Adrenal gland (tissue), 12 donors: ENCODE measurements around the gene GPD1. TPM values are rescaled to one million over a fixed set of nuclear protein-coding genes. Genes with fewer than 3 reads are reported as not detected.
"Not testable (repeated sequence)": the region's sequence is repeated elsewhere in the genome, so short reads cannot be mapped to it uniquely, and the experiment has no call there.

Source experiments
- DNase-seq, 7 donors: peaks; one replicate each; pipeline ENCODE4 v3.0.0-alpha.2; 2019 to 2020
- H3K27ac ChIP-seq, 5 donors: fragments of 200-600 bp; sonication (generic) in 4 of 5; 1 replicate in 3 of 5; 2 replicates in 2 of 5; pipeline versions ENCODE4 v1.5.1 to v1.8.0; 2016 to 2020; ENCODE audit warnings: mild to moderate bottlenecking in 1 of 5
- H3K27me3 ChIP-seq: fragments of 200-600 bp; 2 replicates; pipeline ENCODE4 v1.8.0; 2021
- H3K36me3 ChIP-seq, 2 donors: fragments of 200-600 bp; replicated peaks in 1 of 2; 1 replicate in 1 of 2; 2 replicates in 1 of 2; pipeline versions ENCODE4 v1.5.1 to v1.8.0; 2018 to 2022
- H3K4me1 ChIP-seq, 2 donors: fragments of 200-600 bp; replicated peaks in 1 of 2; 1 replicate in 1 of 2; 2 replicates in 1 of 2; pipeline versions ENCODE4 v1.5.1 to v1.8.0; 2018 to 2021
- H3K4me3 ChIP-seq, 4 donors: fragments of 200-600 bp; sonication (generic) in 3 of 4; one replicate each; pipeline ENCODE4 v1.5.1; 2016 to 2018
- H3K9me3 ChIP-seq, 3 donors: fragments of 200-600 bp; sonication (generic) in 1 of 3; replicated peaks in 1 of 3; 1 replicate in 2 of 3; 2 replicates in 1 of 3; pipeline versions ENCODE4 v1.5.1 to v1.8.0; 2016 to 2021
- POLR2A ChIP-seq, 2 donors: fragments of 450-650 bp; IDR thresholded peaks; one replicate each; pipeline ENCODE4 v1.6.1; 2017; ENCODE audit warnings: antibody characterized with exemption in 2 of 2, mild to moderate bottlenecking in 2 of 2, moderate library complexity in 1 of 2
- WGBS, 4 donors: extraction: QIAGEN DNeasy Blood & Tissue Kit in 2 of 4; methylation state at CpG; one replicate each; pipeline versions ENCODE4 v1.1.5 to v1.1.7; 2013 to 2017; 5-methylcytosine and 5-hydroxymethylcytosine counted together
- intact Hi-C, 2 donors: fragments of 100-400 bp; cut with DNase I; formaldehyde crosslinking; loops; one replicate each; pipeline versions ENCODE4 v1.14.1 to v1.15.0; 2022 to 2023
- polyA plus RNA-seq, 3 donors: library from polyadenylated mRNA; stranded (reverse); fragments of 200-250 nt in 2 of 3; fragments of 350-450 nt in 1 of 3; fragmentation: Illumina TruSeq in 1 of 3; extraction: RNeasy Lipid Tissue Mini Kit (QIAGEN cat#74804) in 1 of 3; gene quantifications; one replicate each; pipeline ENCODE4 v1.2.3, GENCODE V29; 2013 to 2014
- total RNA-seq, 9 donors: library from RNA; depleted of rRNA in 4 of 9; stranded (reverse); fragments of >200 nt in 4 of 9; fragments of 120-200 nt in 1 of 9; fragmentation: NEBNext Ultra II Directional in 1 of 9; extraction: Animal tissue kit (Norgen Biotek cat#: 25700) in 1 of 9; gene quantifications; one replicate each; pipeline versions ENCODE4 v1.1.0 to v1.2.4, GENCODE V29; 2013 to 2023
- TF ChIP-seq, protein P1 (sequence below), 6 experiments: fragments of 450-650 bp in 4 of 6; fragments of 200-600 bp in 2 of 6; sonication (generic) in 1 of 6; IDR thresholded peaks; 1 replicate in 5 of 6; 2 replicates in 1 of 6; pipeline versions ENCODE4 v1.5.1 to v1.8.0; 2016 to 2021; ENCODE audit warnings: antibody characterized with exemption in 6 of 6, mild to moderate bottlenecking in 2 of 6, moderate library complexity in 1 of 6
- donor health status: healthy with polysubstance abuse.
- donor health status: Bipolar disorder and iron deficiency.
- donor health status: DM: yes; HTN: yes; CAD: no.
- donor health status: DM: no; HTN: no; CAD: no.
- donor health status: DM: no; HTN: no; CAD: no.
- donor health status: DM: yes; HTN: yes; CAD: no.

The GPD1 gene
- total and polyA plus RNA-seq, 12 donors: 0.43 to 36.9 (median 2.6) TPM

DNA sequence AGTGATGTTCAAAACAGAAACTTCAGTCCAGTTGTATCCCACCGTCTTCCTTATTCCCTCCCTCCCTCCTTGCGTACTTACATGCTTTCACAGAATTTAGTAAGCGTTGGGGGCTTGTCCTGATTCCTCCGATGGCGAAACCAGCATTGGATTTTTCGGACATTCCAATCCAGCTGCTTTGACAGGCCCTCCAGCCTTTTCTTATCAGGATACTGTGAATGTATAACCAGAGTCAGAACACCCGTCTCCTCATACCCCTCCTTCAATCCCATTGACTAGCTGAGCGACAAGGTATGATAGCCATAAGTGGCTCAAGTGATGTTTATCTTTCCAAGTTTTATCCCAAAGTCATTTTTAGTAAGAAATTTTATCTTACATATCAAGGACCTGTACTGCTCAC, 39.2 kb downstream of the GPD1 start:
- no peak for DNase-seq
- H3K36me3 ChIP-seq: peaks cover 0 to 10% of the 10 kb centered on the region in 2 donors
- H3K4me3 ChIP-seq: no peak overlapping the region
- 90 to 95% (median 93%) methylated on average over 8 of the region's 8 CpGs for WGBS, 4 donors
- intact Hi-C loops: no loop called here
- no peak overlapping the region for H3K27ac ChIP-seq
- H3K27me3 ChIP-seq: no peaks in the 10 kb centered on the region
- H3K9me3 ChIP-seq: no peaks in the 10 kb centered on the region
- no peak for TF ChIP-seq POLR2A (IDR thresholded peaks at IDR 0.05)
- TF ChIP-seq, protein P1, sequence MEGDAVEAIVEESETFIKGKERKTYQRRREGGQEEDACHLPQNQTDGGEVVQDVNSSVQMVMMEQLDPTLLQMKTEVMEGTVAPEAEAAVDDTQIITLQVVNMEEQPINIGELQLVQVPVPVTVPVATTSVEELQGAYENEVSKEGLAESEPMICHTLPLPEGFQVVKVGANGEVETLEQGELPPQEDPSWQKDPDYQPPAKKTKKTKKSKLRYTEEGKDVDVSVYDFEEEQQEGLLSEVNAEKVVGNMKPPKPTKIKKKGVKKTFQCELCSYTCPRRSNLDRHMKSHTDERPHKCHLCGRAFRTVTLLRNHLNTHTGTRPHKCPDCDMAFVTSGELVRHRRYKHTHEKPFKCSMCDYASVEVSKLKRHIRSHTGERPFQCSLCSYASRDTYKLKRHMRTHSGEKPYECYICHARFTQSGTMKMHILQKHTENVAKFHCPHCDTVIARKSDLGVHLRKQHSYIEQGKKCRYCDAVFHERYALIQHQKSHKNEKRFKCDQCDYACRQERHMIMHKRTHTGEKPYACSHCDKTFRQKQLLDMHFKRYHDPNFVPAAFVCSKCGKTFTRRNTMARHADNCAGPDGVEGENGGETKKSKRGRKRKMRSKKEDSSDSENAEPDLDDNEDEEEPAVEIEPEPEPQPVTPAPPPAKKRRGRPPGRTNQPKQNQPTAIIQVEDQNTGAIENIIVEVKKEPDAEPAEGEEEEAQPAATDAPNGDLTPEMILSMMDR (IDR thresholded peaks at IDR 0.05): no peak
- no peaks in the 10 kb centered on the region for H3K4me1 ChIP-seq

DNA sequence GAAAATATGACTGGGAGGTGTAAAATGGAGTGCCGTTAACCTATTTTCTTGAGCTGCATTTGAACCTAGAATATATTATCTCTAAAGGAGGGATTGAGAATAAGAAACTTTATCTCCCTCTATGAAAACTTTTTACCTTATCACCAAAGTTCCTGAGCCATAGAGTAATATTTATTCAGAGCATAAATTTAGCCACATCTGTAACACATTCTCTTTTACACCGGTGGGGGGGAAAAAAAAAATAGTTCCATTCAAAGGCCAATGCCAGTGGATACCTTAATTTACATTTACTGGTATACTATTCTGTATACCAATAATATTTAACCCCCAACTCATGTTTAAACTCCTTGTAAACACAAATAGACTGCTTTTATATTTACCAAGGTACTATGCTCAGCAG, 41.6 kb downstream of the GPD1 start:
- WGBS, 4 donors: 71 to 81% (median 73%) methylated on average over 2 of the region's 2 CpGs
- TF ChIP-seq, protein P1 (IDR thresholded peaks at IDR 0.05): no peak
- TF ChIP-seq POLR2A (IDR thresholded peaks at IDR 0.05): no peak

DNA sequence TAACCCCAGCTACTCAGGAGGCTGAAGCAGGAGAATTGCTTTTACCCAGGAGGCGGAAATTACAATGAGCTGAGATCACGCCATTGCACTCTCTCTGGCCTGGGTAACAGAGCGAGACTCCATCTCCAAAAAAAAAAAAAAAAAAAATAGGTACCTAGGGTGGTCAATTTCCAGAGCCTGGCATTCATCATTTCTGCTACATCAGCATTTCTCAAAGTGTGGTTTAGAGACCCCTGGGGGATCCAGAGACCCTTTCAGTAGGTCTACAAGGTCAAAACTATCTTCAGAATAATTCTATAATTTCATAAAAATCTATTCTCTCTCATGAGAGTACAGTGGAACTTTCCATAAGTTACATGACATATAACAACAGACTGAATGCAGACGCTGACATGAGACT, 43.5 kb downstream of the GPD1 start:
- no peak overlapping the region for H3K4me3 ChIP-seq
- H3K9me3 ChIP-seq: no peaks in the 10 kb centered on the region
- DNase-seq: no peak
- WGBS, 4 donors: 96 to 97% (median 96%) methylated on average over 4 of the region's 4 CpGs
- intact Hi-C loops: no loop called here
- H3K4me1 ChIP-seq: peaks cover 5% of the 10 kb centered on the region in 2 donors
- H3K27me3 ChIP-seq: no peaks in the 10 kb centered on the region
- no peak overlapping the region for H3K27ac ChIP-seq
- TF ChIP-seq, protein P1 (IDR thresholded peaks at IDR 0.05): no peak
- no peak for TF ChIP-seq POLR2A (IDR thresholded peaks at IDR 0.05)
- no peaks in the 10 kb centered on the region for H3K36me3 ChIP-seq

More for the DNA sequence above, 41.6 kb downstream of the GPD1 start:
- intact Hi-C loops: no loop called here
- Histone ChIP-seq H3K4me1 (peaks cover 0 to under 1% of the 10 kb centered on the region in 2 donors), H3K4me3 (no peak overlapping the region), H3K36me3 (peaks cover 0 to 6% of the 10 kb centered on the region in 2 donors), H3K27ac (no peak overlapping the region), H3K27me3 (no peaks in the 10 kb centered on the region), H3K9me3 (no peaks in the 10 kb centered on the region)
- DNase-seq: no peak

DNA sequence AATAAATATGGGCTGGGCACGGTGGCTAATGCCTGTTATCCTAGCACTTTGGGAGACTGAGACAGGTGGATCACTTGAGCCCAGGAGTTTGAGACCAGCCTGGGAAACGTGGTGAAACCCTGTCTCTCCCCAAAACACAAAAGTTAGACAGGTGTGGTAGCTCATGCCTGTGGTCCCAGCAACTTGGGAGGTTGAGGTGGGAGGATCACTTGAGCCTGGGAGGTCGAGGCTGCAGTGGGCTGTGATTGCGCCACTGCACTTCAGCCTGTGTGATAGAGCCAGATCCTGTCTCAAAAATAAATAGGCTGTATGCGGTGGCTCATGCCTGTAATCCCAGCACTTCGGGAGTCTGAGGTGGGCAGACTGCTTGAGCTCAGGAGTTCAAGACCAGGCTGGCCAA, 44.2 kb downstream of the GPD1 start:
- intact Hi-C loops: loop anchor here in 1 of 2 donors (2.0 kb wide), 1 partner anchor 23 kb away; no protein-coding TSS in a partner anchor
- DNase-seq, H3K36me3 ChIP-seq, H3K27me3 ChIP-seq, H3K9me3 ChIP-seq, H3K27ac ChIP-seq, H3K4me3 ChIP-seq, H3K4me1 ChIP-seq: not testable (repeated sequence)
- WGBS, 4 donors: 90 to 100% (median 93%) methylated on average over 6 of the region's 6 CpGs

DNA sequence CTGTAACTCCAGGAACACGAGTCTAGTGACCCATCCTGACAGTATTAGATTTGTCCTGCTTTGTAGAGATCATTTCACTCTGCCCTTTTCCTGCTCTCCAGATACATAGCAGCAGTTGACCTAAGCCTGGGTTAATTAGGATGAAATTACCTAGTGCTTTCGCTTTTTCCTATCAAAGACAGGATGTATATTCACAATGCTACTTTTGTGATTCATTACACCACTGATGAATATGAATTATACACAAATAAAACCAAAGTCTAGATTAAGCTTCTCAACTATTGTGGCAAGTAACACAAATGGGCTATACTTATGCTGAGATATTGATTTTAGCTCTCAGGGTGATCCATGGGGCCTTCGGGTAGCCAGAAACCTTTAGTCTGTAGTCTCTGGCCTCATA, 45.5 kb downstream of the GPD1 start:
- TF ChIP-seq, protein P1 (IDR thresholded peaks at IDR 0.05): no peak
- no peak for TF ChIP-seq POLR2A (IDR thresholded peaks at IDR 0.05)
- Histone ChIP-seq H3K27me3 (no peaks in the 10 kb centered on the region), H3K4me1 (peaks cover 5% of the 10 kb centered on the region in 2 donors), H3K27ac (no peak overlapping the region), H3K4me3 (no peak overlapping the region), H3K9me3 (no peaks in the 10 kb centered on the region), H3K36me3 (no peaks in the 10 kb centered on the region)
- WGBS, 4 donors: 77 to 81% (median 79%) methylated on average over 3 of the region's 3 CpGs
- no peak for DNase-seq
- intact Hi-C loops: loop anchor here in 1 of 2 donors (2.0 kb wide), 1 partner anchor 21 kb away; no protein-coding TSS in a partner anchor
